HG02588 (cell line): ENCODE results near the gene ARL16.
"Not testable (repeated sequence)": the region's sequence is repeated elsewhere in the genome, so short reads cannot be mapped to it uniquely, and the experiment has no call there.

Source experiments
- ATAC-seq: cut with Tn5 transposase; IDR thresholded peaks from one replicate; pipeline ENCODE4 v1.9.1; 2021; ENCODE audit warnings: mild to moderate bottlenecking, moderate library complexity; ENCODE audit not compliant: unreplicated experiment

ARL16 gene

DNA sequence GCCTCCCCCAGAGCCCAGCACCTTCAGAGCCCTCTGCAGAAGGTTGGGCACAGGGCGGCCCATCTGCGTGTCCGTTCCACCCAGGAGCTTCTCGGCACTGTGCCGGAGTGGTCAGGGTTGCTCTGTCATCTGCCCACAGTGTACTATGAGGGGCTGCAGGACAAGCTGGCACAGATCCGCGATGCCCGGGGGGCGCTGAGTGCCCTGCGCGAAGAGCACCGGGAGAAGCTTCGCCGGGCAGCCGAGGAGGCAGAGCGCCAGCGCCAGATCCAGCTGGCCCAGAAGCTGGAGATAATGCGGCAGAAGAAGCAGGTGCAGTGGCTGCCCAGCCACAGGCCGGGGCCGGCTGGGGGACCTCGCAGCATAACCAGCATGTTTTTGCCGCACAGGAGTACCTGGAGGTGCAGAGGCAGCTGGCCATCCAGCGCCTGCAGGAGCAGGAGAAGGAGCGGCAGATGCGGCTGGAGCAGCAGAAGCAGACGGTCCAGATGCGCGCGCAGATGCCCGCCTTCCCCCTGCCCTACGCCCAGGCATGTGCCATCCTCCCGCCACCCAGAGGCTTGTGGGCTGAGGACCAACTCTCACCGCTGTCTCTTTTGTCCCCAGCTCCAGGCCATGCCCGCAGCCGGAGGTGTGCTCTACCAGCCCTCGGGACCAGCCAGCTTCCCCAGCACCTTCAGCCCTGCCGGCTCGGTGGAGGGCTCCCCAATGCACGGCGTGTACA, 12.8 kb upstream of the ARL16 start:
- ATAC-seq = no peak

GRCh38 chr17:81695801-81696200, 12.2 kb upstream of the ARL16 start:
- no peak for ATAC-seq

GRCh38 chr17:81695211-81695610, 11.6 kb upstream of the ARL16 start:
- no peak for ATAC-seq

- no peak for ATAC-seq
These were observed 11.2 kb upstream of the ARL16 start for GRCh38 chr17:81694810-81695209.

- no peak for ATAC-seq
These were observed 10.1 kb upstream of the ARL16 start for GRCh38 chr17:81693509-81694210.

DNA sequence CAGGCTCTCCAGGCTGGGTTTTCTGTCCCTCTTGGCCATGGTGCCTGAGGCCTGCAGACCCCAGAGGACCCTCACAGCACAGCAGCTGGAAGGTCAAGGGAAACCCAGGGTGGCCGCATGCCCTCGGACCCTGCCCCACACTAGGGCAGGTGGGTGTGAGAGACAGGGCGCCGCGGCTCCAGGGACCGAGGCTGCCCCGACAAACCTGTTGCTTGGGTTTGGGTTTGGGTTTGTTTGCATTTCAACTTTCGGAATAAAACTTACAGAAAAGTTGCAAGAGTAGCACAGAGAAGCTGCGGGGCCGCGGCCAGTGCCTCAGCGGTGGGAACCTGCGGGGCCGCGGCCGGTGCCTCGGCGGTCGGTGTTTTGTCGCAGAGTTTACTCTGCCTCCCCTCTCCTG, 8.0 kb upstream of the ARL16 start:
- no peak for ATAC-seq

DNA sequence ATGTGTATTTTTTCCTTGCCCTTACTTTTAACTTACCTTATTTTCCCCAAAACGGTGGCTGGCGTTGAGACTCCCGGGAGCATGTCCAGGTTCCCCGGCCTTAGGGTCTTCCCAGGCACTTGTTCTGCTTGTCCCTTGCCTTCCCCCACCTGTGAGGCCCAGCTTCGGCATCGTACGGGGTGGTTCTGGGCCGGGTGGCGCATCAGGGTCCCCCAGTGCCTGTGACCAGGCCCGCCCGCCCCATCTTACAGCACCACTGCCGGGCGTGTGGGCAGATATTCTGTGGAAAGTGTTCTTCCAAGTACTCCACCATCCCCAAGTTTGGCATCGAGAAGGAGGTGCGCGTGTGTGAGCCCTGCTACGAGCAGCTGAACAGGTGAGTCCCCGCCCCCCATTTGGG, 7.6 kb upstream of the ARL16 start:
- no peak for ATAC-seq

DNA sequence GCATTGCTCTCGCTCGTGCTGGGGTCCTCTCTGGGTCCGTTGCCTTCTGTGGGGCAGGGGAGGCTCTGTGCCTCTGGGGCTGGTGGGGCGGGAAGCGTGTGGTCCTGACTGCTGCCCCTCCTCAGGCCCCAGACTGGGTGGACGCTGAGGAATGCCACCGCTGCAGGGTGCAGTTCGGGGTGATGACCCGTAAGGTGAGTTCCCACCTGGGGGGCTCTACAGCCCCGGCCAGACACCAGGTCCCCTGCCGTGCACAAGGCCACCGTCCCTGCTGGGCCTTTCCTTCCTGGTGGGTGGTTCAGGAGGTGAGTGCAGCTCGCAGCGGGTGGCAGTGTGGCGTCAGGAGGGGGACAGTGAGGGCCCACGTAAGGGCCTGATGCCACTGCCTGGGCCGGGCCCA, 7.0 kb upstream of the ARL16 start:
- no peak for ATAC-seq

- no peak for ATAC-seq
These were observed 6.5 kb upstream of the ARL16 start for GRCh38 chr17:81690066-81690465.

DNA sequence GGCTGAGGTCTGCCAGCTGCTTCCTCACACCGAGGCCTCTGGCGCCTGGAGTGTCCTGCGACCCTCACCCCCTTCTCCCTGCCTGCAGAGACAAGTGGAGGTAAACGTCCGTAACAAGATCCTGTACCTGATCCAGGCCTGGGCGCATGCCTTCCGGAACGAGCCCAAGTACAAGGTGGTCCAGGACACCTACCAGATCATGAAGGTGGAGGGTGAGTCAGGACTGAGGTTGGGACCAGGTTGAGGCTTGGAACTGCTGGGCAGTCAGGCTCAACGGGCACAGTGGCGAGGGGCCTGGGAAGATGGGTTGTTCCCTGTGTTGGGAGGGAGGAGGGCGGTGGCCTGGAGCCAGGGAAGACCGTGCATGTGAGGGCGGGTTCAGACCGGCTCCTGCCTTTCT, 5.0 kb upstream of the ARL16 start:
- ATAC-seq = no peak

GRCh38 chr17:81687770-81688541, 4.4 kb upstream of the ARL16 start:
- ATAC-seq = no peak

GRCh38 chr17:81686614-81687013, 3.0 kb upstream of the ARL16 start:
- ATAC-seq = no peak

- ATAC-seq = no peak
These were observed 1.5 kb upstream of the ARL16 start for GRCh38 chr17:81685108-81685507.

GRCh38 chr17:81684442-81684911, 880 bp upstream of the ARL16 start:
- no peak for ATAC-seq

DNA sequence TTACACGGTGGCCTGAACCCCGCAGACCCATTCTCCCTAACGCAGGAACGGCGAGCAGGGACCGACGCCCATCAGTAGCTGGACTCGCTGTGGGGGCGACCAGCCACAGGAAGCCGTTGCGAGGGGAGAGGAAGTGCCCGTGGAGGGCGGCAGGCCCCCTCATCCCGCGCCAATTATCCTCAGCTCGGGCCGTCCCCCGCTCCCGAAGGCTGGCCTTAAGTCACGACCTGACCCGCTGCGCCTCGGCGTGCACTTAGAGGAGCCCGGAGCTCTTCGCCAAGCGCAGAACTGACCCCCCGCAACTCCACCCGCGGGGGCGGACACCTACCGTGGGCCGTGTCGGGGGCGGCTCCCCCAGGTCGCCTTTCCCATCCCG, 401 bp downstream of the ARL16 start:
- ATAC-seq = peak; percentile 5

DNA sequence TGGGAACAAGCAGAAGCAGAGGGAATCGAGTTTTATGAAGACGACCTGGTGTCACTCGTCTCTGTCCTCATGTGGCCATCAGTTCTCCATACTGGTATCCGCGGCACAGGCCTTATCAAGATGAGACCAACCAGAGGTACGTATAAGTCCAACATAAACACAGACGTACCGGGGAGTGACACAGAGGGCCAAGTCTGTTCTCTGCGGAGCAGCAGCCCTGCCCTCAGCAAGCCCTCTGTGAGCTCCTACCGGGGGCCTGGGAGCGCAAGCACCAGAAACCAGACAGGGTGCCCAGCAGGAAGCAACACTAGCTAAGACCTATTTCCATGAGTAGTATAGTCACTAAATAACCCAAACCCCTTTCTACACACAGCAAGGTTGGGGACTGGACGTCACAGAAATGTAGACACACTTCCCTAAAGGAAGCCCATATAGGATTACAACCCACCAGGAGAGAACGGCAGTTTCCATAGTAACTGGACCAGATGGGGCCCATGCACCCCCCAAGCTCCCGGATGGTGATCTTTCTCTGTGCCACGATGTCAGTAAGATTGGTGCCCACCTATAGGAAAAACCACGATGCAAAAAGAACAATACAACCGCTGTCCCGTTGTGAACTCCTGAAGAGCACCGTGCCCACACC, 911 bp downstream of the ARL16 start:
- no peak for ATAC-seq

- no peak for ATAC-seq
These were observed 1.9 kb downstream of the ARL16 start for GRCh38 chr17:81681672-81682071.

- no peak for ATAC-seq
These were observed 3.4 kb downstream of the ARL16 start for GRCh38 chr17:81680150-81680549.

- ATAC-seq = no peak
These were observed 6.7 kb downstream of the ARL16 start for GRCh38 chr17:81676906-81677305.

DNA sequence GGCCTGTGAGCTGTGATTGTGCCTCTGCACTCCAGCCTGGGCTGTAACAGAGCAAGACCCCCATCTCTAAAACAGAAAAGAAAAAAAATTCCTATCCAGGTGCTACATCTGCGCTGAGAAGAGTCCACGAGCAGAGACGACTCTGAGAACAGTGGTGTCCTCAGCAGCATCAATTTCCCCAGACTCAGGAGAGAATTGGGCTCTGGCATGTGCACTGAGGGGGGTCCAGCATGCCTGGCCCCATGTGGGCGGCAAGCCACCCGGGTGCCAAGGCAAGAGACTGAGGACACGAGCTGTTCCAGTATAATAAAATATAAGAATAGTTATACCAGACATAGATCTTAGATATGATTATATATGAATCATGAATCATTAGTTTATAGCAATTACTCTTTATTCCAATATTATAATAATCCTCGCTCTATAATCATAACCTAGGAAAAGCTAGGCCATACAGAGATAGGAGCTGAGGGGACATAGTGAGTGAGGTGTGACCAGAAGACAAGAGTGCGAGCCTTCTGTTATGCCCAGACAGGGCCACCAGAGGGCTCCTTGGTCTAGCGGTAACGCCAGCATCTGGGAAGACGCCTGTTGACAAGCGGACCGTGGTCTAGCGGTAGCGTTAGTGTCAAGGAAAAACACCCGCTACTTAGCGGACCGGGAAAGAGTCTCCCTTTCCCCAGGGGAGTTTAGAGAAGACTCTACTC, 7.9 kb downstream of the ARL16 start:
- ATAC-seq = not testable (repeated sequence)
